Measurements from ENCODE around the gene TCEA2. TPM values are rescaled to one million over a fixed set of nuclear protein-coding genes. Genes with fewer than 3 reads are reported as not detected.

The TCEA2 gene
- total and polyA plus RNA-seq, 2 of the 13 experiments (the other 11 are each of a cell fraction or from before 2014, with no cell fraction given): 28.1 to 33.7 TPM

GRCh38 chr20:64032706-64033624 lies 30.0 kb upstream of the TCEA2 start (continued):
- peak; percentile 14; the same call in 1 of the 2 replicates for TF ChIP-seq ZNF687 (CRISPR knock-in tag; IDR thresholded peaks at IDR 0.05)

- FAIRE-seq (no peak), ATAC-seq (no peak), DNase-seq (ENCODE audit: low spot score) (no peak)
- 84% methylated on average over 7 of the region's 11 CpGs for WGBS (ENCODE audit: low lambda C conversion rate)
- in situ Hi-C loops (cut with HindIII; ENCODE audit: extremely low pct_ligation_motif_present, low pct_unique_long_range_greater_than_20kb): no loop called here
- no TSS peak for BruUV-seq (replicated peaks)
- Histone ChIP-seq H3K4me2 (ENCODE audit: low read depth, low read length) (no peak overlapping the region), H3K9me3 (ENCODE audit: low read length) (no peaks in the 10 kb centered on the region), H3K4me1 (ENCODE audit: insufficient read depth, low read length) (peaks cover 37% of the 10 kb centered on the region), H3K4me3 (replicated peaks in 1 of 3; ENCODE audit: insufficient read depth in 1 of 3, low read depth in 2 of 3, low read length in 3 of 3) (no peak overlapping the region), H3K27ac (ENCODE audit: extremely low read length, insufficient read depth, low read length) (no peak overlapping the region), H3K27me3 (ENCODE audit: control insufficient read depth in 1 of 2, insufficient read depth in 2 of 2, low read length in 2 of 2) (no peaks in the 10 kb centered on the region), H2AFZ (ENCODE audit: low read length) (no peak overlapping the region), H4K20me1 (ENCODE audit: insufficient read depth, low read length) (no peaks in the 10 kb centered on the region), H3K36me3 (replicated peaks in 1 of 2; ENCODE audit: control insufficient read depth in 1 of 2, insufficient read depth in 2 of 2, low read length in 2 of 2) (peaks cover 33 to 45% of the 10 kb centered on the region in 2 experiments), H3K9ac (ENCODE audit: insufficient read depth, low read depth, low read length) (no peak overlapping the region), H3K79me2 (ENCODE audit: insufficient read depth, low read length) (peaks cover 18% of the 10 kb centered on the region)
- intact Hi-C loops (cut with micrococcal nuclease; ENCODE audit: unreplicated experiment): no loop called here
- CTCF ChIA-PET (ENCODE audit: low intra/inter-chr PET ratio, low total read pairs): no interaction called here
- POLR2A ChIA-PET: interaction anchor here (0.9 to 2.3 kb wide), 3 partner anchors 10 to 28 kb away, joined by 3 to 19 read pairs (median 3); no protein-coding TSS in a partner anchor
- TF ChIP-seq ZNF225 (CRISPR knock-in tag; IDR thresholded peaks at IDR 0.05) (0 out of 2 replicates have a peak, but pooled peaks have one; percentile 33), RBM22 (optimal IDR thresholded peaks at IDR 0.05; ENCODE audit: low read length) (peak; percentile 59), ZNF768 (CRISPR knock-in tag; IDR thresholded peaks at IDR 0.05) (peak; percentile 28; the same call in 1 of the 2 replicates), DNMT1 (CRISPR knock-in tag; IDR thresholded peaks at IDR 0.05) (0 out of 2 replicates have a peak, but pooled peaks have one; percentile 26), KLF13 (CRISPR knock-in tag; IDR thresholded peaks at IDR 0.05) (0 out of 2 replicates have a peak, but pooled peaks have one; percentile 27), AGO2 (optimal IDR thresholded peaks at IDR 0.05; ENCODE audit: low read depth, low read length) (peak; percentile 94), DBP (CRISPR knock-in tag; IDR thresholded peaks at IDR 0.05; ENCODE audit: not compliant biosample characterization) (no peak), PTBP1 (IDR thresholded peaks at IDR 0.05; ENCODE audit: low read depth, low read length, poor library complexity, severe bottlenecking) (peak; percentile 33), ZNF30 (CRISPR knock-in tag; IDR thresholded peaks at IDR 0.05) (no peak)
Observed at GRCh38 chr20:64033981-64034493, 29.0 kb upstream of the TCEA2 start.
